NK-92 (cell line): ENCODE measurements around the gene PDE6B.
A peak's percentile ranks its signal among the peaks of the same experiment; 100 is the strongest.
"Not testable (repeated sequence)": the region's sequence is repeated elsewhere in the genome, so short reads cannot be mapped to it uniquely, and the experiment has no call there.

Source experiments
- DNase-seq: peaks from one replicate; lab custom pipeline; 2025; ENCODE audit not compliant: unreplicated experiment; lab: John Stamatoyannopoulos, UW

PDE6B gene

GRCh38 chr4:703336-704197, 78.2 kb downstream of the PDE6B start:
- no peak for DNase-seq

GRCh38 chr4:704198-704891, 79.0 kb downstream of the PDE6B start:
- no peak for DNase-seq

GRCh38 chr4:704971-705277, 79.6 kb downstream of the PDE6B start:
- no peak for DNase-seq

GRCh38 chr4:705278-706082, 80.1 kb downstream of the PDE6B start, which contains the start of gene PCGF3:
Gene PCGF3 (plus strand): TSS chr4:705832. CDS start chr4:733681, 27,849 bp downstream.
- peak; percentile 71 for DNase-seq

- not testable (repeated sequence) for DNase-seq
Measured at GRCh38 chr4:706083-706633, 80.8 kb downstream of the PDE6B start.

GRCh38 chr4:706834-707598, 81.6 kb downstream of the PDE6B start:
- DNase-seq, result no peak

- no peak for DNase-seq
Measured at GRCh38 chr4:707929-708630, 82.7 kb downstream of the PDE6B start.

GRCh38 chr4:708631-708933, 83.2 kb downstream of the PDE6B start:
- no peak for DNase-seq

GRCh38 chr4:709348-709747, 84.0 kb downstream of the PDE6B start:
- DNase-seq, result no peak

GRCh38 chr4:710116-710515, 84.7 kb downstream of the PDE6B start:
- DNase-seq, result no peak

- no peak for DNase-seq
Measured at GRCh38 chr4:710916-711315, 85.5 kb downstream of the PDE6B start.

- no peak for DNase-seq
Measured at GRCh38 chr4:712093-712492, 86.7 kb downstream of the PDE6B start.

- no peak for DNase-seq
Measured at GRCh38 chr4:712916-713632, 87.7 kb downstream of the PDE6B start.

- DNase-seq, result no peak
Measured at GRCh38 chr4:714087-714486, 88.7 kb downstream of the PDE6B start.

GRCh38 chr4:717601-718320, 92.4 kb downstream of the PDE6B start:
- DNase-seq, result no peak

- DNase-seq, result no peak
Measured at GRCh38 chr4:718460-718859, 93.1 kb downstream of the PDE6B start.
